T-helper 1 cell (primary cell): ENCODE results near the gene UBE2O.

Source experiments
- DNase-seq, 5 donors: peaks; one replicate each; pipeline ENCODE4 v3.0.0-alpha.2; 2012 to 2020

The UBE2O gene

GRCh38 chr17:76385892-76386786, 66.8 kb downstream of the UBE2O start:
- peak; percentile 48 to 79 (median 71) for DNase-seq

- peak in 4 of 5 donors; percentile 19 to 40 (median 22) for DNase-seq
Observed at GRCh38 chr17:76384987-76385891, 67.7 kb downstream of the UBE2O start.

GRCh38 chr17:76384222-76384986, 68.5 kb downstream of the UBE2O start, which contains the start of gene SPHK1:
TSS of gene SPHK1 (plus strand) at chr17:76384609. CDS start at chr17:76385645, 1,036 bp downstream.
- DNase-seq = peak in 3 of 5 donors; percentile 27 to 67 (median 44)

- DNase-seq = peak in 3 of 5 donors; percentile 16 to 64 (median 21)
Observed at GRCh38 chr17:76383546-76384221, 69.3 kb downstream of the UBE2O start.

GRCh38 chr17:76382803-76383545, 70.0 kb downstream of the UBE2O start:
- peak in 3 of 5 donors; percentile 28 to 75 (median 33) for DNase-seq

DNA sequence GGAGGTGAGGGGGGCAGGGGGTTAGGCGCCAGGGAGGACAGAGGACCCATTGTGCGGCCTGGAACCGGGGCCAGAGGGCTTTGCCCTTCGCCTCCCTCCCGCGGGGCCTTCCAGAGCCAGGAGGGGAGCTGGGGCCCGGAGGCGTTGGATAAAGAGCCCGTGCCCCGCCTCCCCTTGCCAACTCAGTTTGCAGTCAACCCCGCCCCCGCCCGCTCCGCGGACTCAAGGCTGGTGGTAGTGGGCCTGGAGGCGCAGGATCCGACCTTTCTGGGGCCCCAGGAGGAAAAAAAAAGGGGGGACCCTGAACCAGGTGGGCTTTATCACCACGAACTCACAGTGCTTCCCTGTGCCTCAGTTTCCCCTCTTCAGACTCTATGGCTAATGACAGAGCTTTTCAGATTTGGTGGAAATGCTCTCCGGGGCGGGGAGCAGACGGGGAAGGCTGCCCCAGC, 70.6 kb downstream of the UBE2O start:
- no peak for DNase-seq

DNA sequence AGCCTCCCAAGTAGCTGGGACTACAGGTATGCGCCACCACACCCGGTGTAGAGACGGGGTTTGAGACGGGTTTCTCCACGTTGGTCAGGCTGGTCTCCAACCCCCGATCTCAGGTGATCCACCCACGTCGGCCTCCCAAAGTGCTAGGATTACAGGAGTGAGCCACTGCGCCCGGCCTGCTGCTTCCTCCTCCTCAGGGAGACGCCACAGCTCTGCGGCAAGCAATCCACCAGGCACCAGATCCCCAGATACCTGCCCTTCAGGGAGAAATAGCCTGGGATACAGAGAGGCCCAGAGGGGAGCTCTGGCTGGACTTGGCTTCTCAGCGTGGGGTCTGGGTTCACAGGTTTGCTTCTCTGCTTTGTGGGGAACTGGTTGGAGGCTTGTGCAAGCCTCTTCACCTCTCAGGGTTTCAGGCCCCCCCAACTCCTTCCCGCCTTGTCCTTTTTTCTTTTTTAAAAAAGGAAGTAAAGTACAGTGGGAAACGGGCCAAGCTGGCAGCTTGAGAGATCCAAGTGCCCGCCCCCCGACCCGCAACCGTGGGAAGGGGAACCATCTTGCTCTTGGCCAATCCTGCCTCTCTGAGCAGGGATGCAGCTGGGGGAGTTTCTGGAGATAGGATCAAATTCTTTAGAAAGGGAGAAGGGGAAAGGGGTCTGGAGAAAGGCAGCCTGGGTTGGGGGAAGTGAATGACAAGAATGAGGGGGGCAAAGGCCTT, 71.2 kb downstream of the UBE2O start:
- no peak for DNase-seq

GRCh38 chr17:76379646-76380376, 73.1 kb downstream of the UBE2O start:
- DNase-seq = no peak

DNA sequence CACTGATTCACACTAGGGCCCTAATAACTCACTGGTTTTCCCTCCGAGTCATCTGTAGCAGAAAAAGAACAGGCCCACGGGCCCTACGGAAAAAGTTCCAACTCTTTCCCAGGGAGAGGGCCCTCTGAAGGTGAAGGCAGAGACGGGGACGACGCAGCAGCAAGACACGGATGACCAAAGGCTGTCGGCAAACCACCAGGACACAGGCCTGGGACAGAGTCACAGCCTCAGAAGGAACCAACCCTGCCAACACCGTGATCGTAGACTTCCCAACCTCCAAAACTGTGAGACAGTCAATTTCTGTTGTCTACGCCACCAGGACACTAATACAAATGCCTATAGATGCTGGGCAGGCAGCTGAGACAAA, 73.7 kb downstream of the UBE2O start:
- DNase-seq = no peak

GRCh38 chr17:76378548-76379274, 74.2 kb downstream of the UBE2O start:
- no peak for DNase-seq

DNA sequence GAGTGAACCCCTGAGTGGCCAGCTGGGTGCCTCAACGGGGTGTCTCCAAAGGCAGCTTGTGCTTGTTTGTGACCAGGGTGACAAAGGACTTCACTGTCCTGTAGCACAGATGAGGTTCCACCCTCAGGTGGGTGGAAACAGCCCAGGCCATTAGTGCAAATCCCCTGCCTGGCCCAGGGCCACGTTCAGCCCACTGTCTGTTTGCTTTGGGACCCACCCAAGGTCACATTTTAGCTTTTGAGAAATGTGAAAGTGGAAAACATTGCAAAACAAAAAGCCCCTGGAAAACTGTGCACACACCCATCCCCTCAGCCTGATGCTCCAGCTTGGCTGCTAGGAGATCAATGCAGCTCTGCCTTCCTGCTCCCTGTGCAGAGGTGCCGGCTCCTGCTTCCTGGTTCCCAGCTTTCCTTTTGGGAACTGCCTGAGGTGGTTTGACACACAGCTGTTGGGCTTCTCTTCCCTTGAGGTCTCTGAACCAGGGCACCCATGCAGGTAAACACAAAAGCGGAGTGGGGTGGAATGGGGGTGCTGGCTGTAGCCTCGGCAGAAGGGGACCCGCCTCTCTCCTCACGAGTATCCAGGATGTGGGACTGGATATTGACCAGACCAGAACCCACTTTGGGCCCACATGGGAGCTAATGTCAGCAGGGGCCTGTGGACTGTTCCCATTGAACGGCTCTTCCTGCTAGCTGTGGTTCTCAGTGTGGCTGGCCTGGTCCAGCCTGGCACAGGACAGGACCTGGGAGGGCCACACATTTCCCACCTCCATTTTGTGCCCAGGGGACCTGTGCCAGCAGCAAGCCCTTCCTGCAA, 76.4 kb downstream of the UBE2O start:
- DNase-seq = no peak

GRCh38 chr17:76371656-76372628, 81.0 kb downstream of the UBE2O start:
- no peak for DNase-seq

- DNase-seq = no peak
Observed at GRCh38 chr17:76370261-76370993, 82.5 kb downstream of the UBE2O start.

DNA sequence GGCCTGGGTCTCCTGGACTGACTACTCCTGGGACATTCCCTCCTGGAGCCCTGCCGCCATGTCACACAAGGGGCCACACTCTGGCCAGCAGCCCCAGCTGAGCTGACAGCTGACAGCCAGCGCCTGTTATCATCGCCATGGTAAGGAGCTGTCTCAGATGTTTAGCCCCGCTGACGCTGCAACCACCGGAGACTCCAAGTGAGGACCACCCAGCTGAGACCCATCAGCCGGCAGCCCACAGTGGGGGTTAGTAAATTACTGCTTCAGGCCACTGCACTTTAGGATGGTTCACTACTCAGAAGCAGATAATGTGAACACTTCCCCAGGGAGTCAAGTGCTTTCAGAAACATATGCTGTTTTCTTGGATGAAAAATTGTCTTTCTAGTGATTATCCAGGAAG, 83.1 kb downstream of the UBE2O start:
- no peak for DNase-seq

DNA sequence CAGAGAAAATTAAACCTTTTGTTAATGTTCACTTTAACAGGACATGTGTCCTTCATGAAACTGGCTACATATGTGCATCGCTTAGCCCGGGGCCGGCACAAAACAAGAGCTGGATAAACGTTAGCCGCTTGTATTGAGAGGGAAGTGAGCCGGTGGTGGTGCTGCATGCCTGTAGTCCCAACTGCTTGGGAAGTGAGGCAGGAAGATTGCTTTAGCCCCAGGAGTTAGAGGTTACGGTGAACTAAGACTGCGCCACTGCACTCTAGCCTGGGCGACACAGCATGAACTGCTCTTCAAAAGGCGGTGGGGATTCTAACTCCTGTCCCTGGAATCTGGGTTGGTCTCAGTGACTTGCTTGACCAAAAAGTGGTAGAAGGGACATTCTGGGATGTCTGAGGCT, 83.6 kb downstream of the UBE2O start:
- DNase-seq = no peak

DNA sequence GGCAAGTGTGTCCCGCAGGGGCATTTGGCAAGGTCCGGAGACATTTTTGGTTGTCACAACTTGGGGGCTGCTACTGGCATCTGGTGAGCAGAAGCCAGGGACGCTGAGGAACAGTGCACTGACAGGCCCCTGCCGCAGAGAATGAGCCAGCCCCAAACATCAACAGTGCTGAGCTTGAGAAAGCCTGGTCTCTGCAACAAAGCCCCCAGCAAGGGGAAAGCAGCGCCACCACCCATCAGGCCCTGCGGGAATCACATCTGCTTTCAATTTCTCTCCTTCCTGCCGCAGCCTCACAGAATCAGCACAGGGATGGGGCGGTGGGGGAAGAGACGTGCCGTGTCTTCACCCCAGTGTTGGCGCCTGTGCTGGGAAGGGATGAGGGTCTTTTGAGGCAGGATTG, 84.4 kb downstream of the UBE2O start:
- DNase-seq = no peak
